K562 (cell line): ENCODE measurements around the gene KCNH2. TPM values are rescaled to one million over a fixed set of nuclear protein-coding genes. Genes with fewer than 3 reads are reported as not detected.
A peak's percentile ranks its signal among the peaks of the same experiment; 100 is the strongest.

Experiments
- ARHGAP35 ChIP-seq: fragments of 450-650 bp; IDR thresholded peaks from 2 replicates; pipeline ENCODE4 v1.6.1; 2018; ENCODE audit not compliant: partially characterized antibody
- CBX5 ChIP-seq: IDR thresholded peaks from 2 replicates; pipeline ENCODE4 v1.6.1; 2014; ENCODE audit warnings: low read depth, borderline replicate concordance
- CC2D1A ChIP-seq: fragments of 450-650 bp; IDR thresholded peaks from 2 replicates; pipeline ENCODE4 v1.6.1; 2017; ENCODE audit warnings: mild to moderate bottlenecking
- FOXA3 ChIP-seq, 2 experiments: fragments of 450-650 bp in 1 of 2; sonication (generic) in 1 of 2; formaldehyde crosslinking; IDR thresholded peaks in 1 of 2; conservative IDR thresholded peaks in 1 of 2; 2 replicates each; pipeline versions ENCODE4 v1.4.0 to v1.8.0; 2020 to 2022; ENCODE audit warnings: mild to moderate bottlenecking in 2 of 2, missing genetic modification reagents in 1 of 2
- FOXO4 ChIP-seq: fragments of 450-650 bp; formaldehyde crosslinking; IDR thresholded peaks from 2 replicates; pipeline ENCODE4 v1.4.0; 2020; ENCODE audit warnings: mild to moderate bottlenecking, moderate library complexity
- HDAC1 ChIP-seq, 2 experiments: fragments of 450-650 bp; IDR thresholded peaks; 2 replicates each; pipeline ENCODE4 v1.6.1; 2016 to 2017; ENCODE audit warnings: inconsistent platforms in 1 of 2, mild to moderate bottlenecking in 1 of 2, moderate library complexity in 1 of 2
- HDAC2 ChIP-seq: fragments of 450-650 bp; IDR thresholded peaks from 2 replicates; pipeline ENCODE4 v1.6.1; 2016; ENCODE audit warnings: mild to moderate bottlenecking
- HIVEP1 ChIP-seq: fragments of 250-450 bp; sonication (Bioruptor Pico); IDR thresholded peaks from 2 replicates; pipeline ENCODE4 v1.4.0; 2020; ENCODE audit warnings: mild to moderate bottlenecking
- ILK ChIP-seq: fragments of 450-650 bp; IDR thresholded peaks from 2 replicates; pipeline ENCODE4 v1.6.1; 2016; ENCODE audit warnings: missing genetic modification characterization, low read depth, mild to moderate bottlenecking, missing compliant biosample characterization, moderate library complexity, borderline replicate concordance
- MYC ChIP-seq, 2 experiments: fragments of 250-450 bp in 1 of 2; sonication (Bioruptor Pico) in 1 of 2; IDR thresholded peaks; 2 replicates each; pipeline versions ENCODE4 v1.5.1 to v1.6.1; 2012 to 2021; ENCODE audit warnings: low read depth in 2 of 2, borderline replicate concordance in 1 of 2, improper control_type of control experiment in 1 of 2, low read length in 1 of 2, mild to moderate bottlenecking in 1 of 2, moderate library complexity in 1 of 2
- POLR2H ChIP-seq: IDR thresholded peaks from 2 replicates; pipeline ENCODE4 v1.6.1; 2016; ENCODE audit warnings: missing genetic modification characterization, low read depth, mild to moderate bottlenecking, control low read depth, missing compliant biosample characterization, moderate library complexity
- PYGO2 ChIP-seq: fragments of 450-650 bp; IDR thresholded peaks from 2 replicates; pipeline ENCODE4 v1.6.1; 2016; ENCODE audit warnings: mild to moderate bottlenecking, missing genetic modification characterization, moderate library complexity, missing compliant biosample characterization
- RBM14 ChIP-seq: fragments of 200-400 bp; formaldehyde crosslinking; IDR thresholded peaks from 2 replicates; pipeline ENCODE4 v1.6.1; 2018; ENCODE audit warnings: low read depth, mild to moderate bottlenecking, low read length, moderate library complexity, borderline replicate concordance; ENCODE audit not compliant: insufficient read depth
- TAF15 ChIP-seq: fragments of 200-400 bp; formaldehyde crosslinking; IDR thresholded peaks from 2 replicates; pipeline ENCODE4 v1.6.1; 2017; ENCODE audit warnings: mild to moderate bottlenecking, low read depth, low read length, moderate library complexity
- TFAM ChIP-seq: fragments of 250-450 bp; sonication (Bioruptor Pico); conservative IDR thresholded peaks from 2 replicates; pipeline ENCODE4 v1.5.0; 2021; ENCODE audit warnings: mild to moderate bottlenecking, moderate library complexity
- U2AF1 ChIP-seq: fragments of 200-400 bp; formaldehyde crosslinking; optimal IDR thresholded peaks from 2 replicates; pipeline ENCODE3; 2017; ENCODE audit warnings: mild to moderate bottlenecking, low read depth, low read length, moderate library complexity
- XRCC3 ChIP-seq: fragments of 450-650 bp; IDR thresholded peaks from 2 replicates; pipeline ENCODE4 v1.6.1; 2017; ENCODE audit warnings: mild to moderate bottlenecking, moderate library complexity
- ZEB2 ChIP-seq: fragments of 450-650 bp; IDR thresholded peaks from 2 replicates; pipeline ENCODE4 v1.6.1; 2016
- ZNF133 ChIP-seq: fragments of 250-450 bp; sonication (Bioruptor Pico); IDR thresholded peaks from 2 replicates; pipeline ENCODE4 v1.4.0; 2020; ENCODE audit warnings: mild to moderate bottlenecking
- ZNF184 ChIP-seq: sonication (generic); formaldehyde crosslinking; IDR thresholded peaks from 2 replicates; pipeline ENCODE4 v1.5.0; 2020; ENCODE audit warnings: missing genetic modification reagents
- ZNF518B ChIP-seq: fragments of 250-450 bp; sonication (Bioruptor Pico); IDR thresholded peaks from 2 replicates; pipeline ENCODE4 v1.5.0; 2021; ENCODE audit warnings: mild to moderate bottlenecking, moderate library complexity
- ZNF717 ChIP-seq: fragments of 250-450 bp; sonication (Bioruptor Pico); IDR thresholded peaks from 2 replicates; pipeline ENCODE4 v1.5.0; 2021
- polyA plus RNA-seq, 8 experiments: library from polyadenylated mRNA; depleted of rRNA in 4 of 8; stranded (reverse) in 5 of 8; unstranded in 3 of 8; fragments of >200 nt; fragmentation: Nextera tagmentation in 2 of 8; fragmentation: Illumina TruSeq in 1 of 8; extraction: Ambion mirVana in 2 of 8; extraction: Trizol in 1 of 8; gene quantifications; 2 replicates each; pipeline versions ENCODE4 v1.2.1 to v1.2.3, GENCODE V29; 2011 to 2014; ENCODE audit warnings: inconsistent platforms in 1 of 8, missing spikeins in 1 of 8
- total RNA-seq, 7 experiments: library from RNA; depleted of rRNA in 6 of 7; stranded (reverse); fragments of >200 nt in 6 of 7; fragmentation: Illumina TruSeq in 2 of 7; extraction: Trizol in 2 of 7; gene quantifications; 2 replicates each; pipeline versions ENCODE4 v1.2.1 to v1.2.3, GENCODE V29; 2011 to 2021; ENCODE audit warnings: low replicate concordance in 1 of 7
- TF ChIP-seq, protein P1 (sequence below): fragments of 450-650 bp; IDR thresholded peaks from 2 replicates; pipeline ENCODE4 v1.6.1; 2017; ENCODE audit warnings: mild to moderate bottlenecking, moderate library complexity

KCNH2 gene
- total and polyA plus RNA-seq, 9 of the 15 experiments (the other 6 are each of a cell fraction or from before 2014, with no cell fraction given), result 18.1 to 368 (median 218) TPM

GRCh38 chr7:150994141-150994837, 16.2 kb upstream of the KCNH2 start (continued):
- TF ChIP-seq ZNF717 (CRISPR knock-in tag), result no peak
- TF ChIP-seq HDAC1 (IDR thresholded peaks at IDR 0.05), result peak in 1 of 2 experiments; percentile 100; a peak in 3 of 4 replicates
- TF ChIP-seq U2AF1, result no peak
- TF ChIP-seq HIVEP1 (CRISPR knock-in tag), result peak; percentile 95
- TF ChIP-seq TFAM (CRISPR knock-in tag), result no peak
- TF ChIP-seq FOXO4 (CRISPR knock-in tag), result peak; percentile 85; the same call in 1 of the 2 replicates
- TF ChIP-seq HDAC2, result peak; percentile 100
- TF ChIP-seq ZEB2, result peak; percentile 43; the same call in 1 of the 2 replicates
- TF ChIP-seq CBX5, result peak; percentile 51; the same call in 1 of the 2 replicates
- TF ChIP-seq ARHGAP35, result no peak
- TF ChIP-seq, protein P1, sequence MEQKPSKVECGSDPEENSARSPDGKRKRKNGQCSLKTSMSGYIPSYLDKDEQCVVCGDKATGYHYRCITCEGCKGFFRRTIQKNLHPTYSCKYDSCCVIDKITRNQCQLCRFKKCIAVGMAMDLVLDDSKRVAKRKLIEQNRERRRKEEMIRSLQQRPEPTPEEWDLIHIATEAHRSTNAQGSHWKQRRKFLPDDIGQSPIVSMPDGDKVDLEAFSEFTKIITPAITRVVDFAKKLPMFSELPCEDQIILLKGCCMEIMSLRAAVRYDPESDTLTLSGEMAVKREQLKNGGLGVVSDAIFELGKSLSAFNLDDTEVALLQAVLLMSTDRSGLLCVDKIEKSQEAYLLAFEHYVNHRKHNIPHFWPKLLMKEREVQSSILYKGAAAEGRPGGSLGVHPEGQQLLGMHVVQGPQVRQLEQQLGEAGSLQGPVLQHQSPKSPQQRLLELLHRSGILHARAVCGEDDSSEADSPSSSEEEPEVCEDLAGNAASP, result no peak
- TF ChIP-seq PYGO2 (tag), result peak; percentile 43
- no peak for TF ChIP-seq POLR2H (tag)
- no peak for TF ChIP-seq RBM14
- TF ChIP-seq ILK (tag), result peak; percentile 32; the same call in 1 of the 2 replicates
- no peak for TF ChIP-seq ZNF133
- peak; percentile 87 for TF ChIP-seq MYC (IDR thresholded peaks at IDR 0.05; ENCODE audit: low read depth, low read length)
- peak; percentile 85 for TF ChIP-seq MYC (CRISPR knock-in tag; IDR thresholded peaks at IDR 0.05; ENCODE audit: borderline replicate concordance, low read depth)
- TF ChIP-seq CC2D1A, result peak; percentile 51; the same call in 1 of the 2 replicates
- TF ChIP-seq ZNF184, result no peak
- TF ChIP-seq FOXA3 (CRISPR knock-in tag; conservative IDR thresholded peaks at IDR 0.05 in 1 of 2, IDR thresholded peaks at IDR 0.05 in 1 of 2), result no peak
- no peak for TF ChIP-seq XRCC3
- no peak for TF ChIP-seq ZNF518B (CRISPR knock-in tag)
- TF ChIP-seq TAF15, result no peak
